Esophagus muscularis mucosa (tissue), 4 donors: Measurements from ENCODE around the gene ADAM10. TPM values are rescaled to one million over a fixed set of nuclear protein-coding genes. Genes with fewer than 3 reads are reported as not detected.

Source experiments
- DNase-seq: peaks from one replicate; pipeline ENCODE4 v3.0.0-alpha.2; 2017; ENCODE audit errors: extremely low spot score
- H3K27ac ChIP-seq, 4 donors: fragments of 200-600 bp; sonication (generic); replicated peaks in 1 of 4; 1 replicate in 3 of 4; 2 replicates in 1 of 4; pipeline ENCODE4 v1.5.1; 2016 to 2019; ENCODE audit warnings: mild to moderate bottlenecking in 1 of 4
- H3K27me3 ChIP-seq, 4 donors: fragments of 200-600 bp; sonication (generic); one replicate each; pipeline versions ENCODE4 v1.5.1 to v1.6.0; 2016 to 2019
- H3K36me3 ChIP-seq, 4 donors: fragments of 200-600 bp; sonication (generic); one replicate each; pipeline ENCODE4 v1.5.1; 2016 to 2019
- H3K4me1 ChIP-seq, 4 donors: fragments of 200-600 bp; sonication (generic); one replicate each; pipeline ENCODE4 v1.5.1; 2016 to 2019
- H3K4me3 ChIP-seq, 4 donors: fragments of 200-600 bp; sonication (generic); 1 replicate in 2 of 4; 2 replicates in 2 of 4; pipeline ENCODE4 v1.5.1; 2016 to 2019; ENCODE audit warnings: mild to moderate bottlenecking in 4 of 4, moderate library complexity in 1 of 4
- H3K9me3 ChIP-seq, 4 donors: fragments of 200-600 bp; sonication (generic); 1 replicate in 3 of 4; 2 replicates in 1 of 4; pipeline ENCODE4 v1.5.1; 2016 to 2019
- EP300 ChIP-seq: sonication (generic); formaldehyde crosslinking; IDR thresholded peaks from one replicate; pipeline ENCODE4 v1.6.1; 2017; ENCODE audit warnings: antibody characterized with exemption
- POLR2A ChIP-seq: fragments of 450-650 bp; IDR thresholded peaks from one replicate; pipeline ENCODE4 v1.6.1; 2017; ENCODE audit warnings: antibody characterized with exemption, moderate library complexity, mild to moderate bottlenecking, low read depth
- POLR2AphosphoS5 ChIP-seq, 2 donors: sonication (generic); formaldehyde crosslinking; IDR thresholded peaks; one replicate each; pipeline ENCODE4 v1.6.1; 2017; ENCODE audit warnings: antibody characterized with exemption in 2 of 2
- WGBS: methylation state at CpG from one replicate; pipeline ENCODE4 v1.1.5; 2018; 5-methylcytosine and 5-hydroxymethylcytosine counted together
- intact Hi-C: fragments of 100-400 bp; cut with DNase I; formaldehyde crosslinking; loops from one replicate; pipeline ENCODE4 v1.15.1; 2023
- total RNA-seq, 4 donors: library from RNA; depleted of rRNA; stranded (reverse); fragments of >200 nt; gene quantifications; one replicate each; pipeline versions ENCODE4 v1.1.0 to v1.2.1, GENCODE V29; 2016
- TF ChIP-seq, protein P1 (sequence below), 3 experiments: fragments of 200-600 bp in 2 of 3; fragments of 450-650 bp in 1 of 3; sonication (generic) in 2 of 3; IDR thresholded peaks; one replicate each; pipeline ENCODE4 v1.5.1; 2017 to 2019; ENCODE audit warnings: antibody characterized with exemption in 3 of 3, mild to moderate bottlenecking in 2 of 3, moderate library complexity in 1 of 3

The ADAM10 gene, protein sequence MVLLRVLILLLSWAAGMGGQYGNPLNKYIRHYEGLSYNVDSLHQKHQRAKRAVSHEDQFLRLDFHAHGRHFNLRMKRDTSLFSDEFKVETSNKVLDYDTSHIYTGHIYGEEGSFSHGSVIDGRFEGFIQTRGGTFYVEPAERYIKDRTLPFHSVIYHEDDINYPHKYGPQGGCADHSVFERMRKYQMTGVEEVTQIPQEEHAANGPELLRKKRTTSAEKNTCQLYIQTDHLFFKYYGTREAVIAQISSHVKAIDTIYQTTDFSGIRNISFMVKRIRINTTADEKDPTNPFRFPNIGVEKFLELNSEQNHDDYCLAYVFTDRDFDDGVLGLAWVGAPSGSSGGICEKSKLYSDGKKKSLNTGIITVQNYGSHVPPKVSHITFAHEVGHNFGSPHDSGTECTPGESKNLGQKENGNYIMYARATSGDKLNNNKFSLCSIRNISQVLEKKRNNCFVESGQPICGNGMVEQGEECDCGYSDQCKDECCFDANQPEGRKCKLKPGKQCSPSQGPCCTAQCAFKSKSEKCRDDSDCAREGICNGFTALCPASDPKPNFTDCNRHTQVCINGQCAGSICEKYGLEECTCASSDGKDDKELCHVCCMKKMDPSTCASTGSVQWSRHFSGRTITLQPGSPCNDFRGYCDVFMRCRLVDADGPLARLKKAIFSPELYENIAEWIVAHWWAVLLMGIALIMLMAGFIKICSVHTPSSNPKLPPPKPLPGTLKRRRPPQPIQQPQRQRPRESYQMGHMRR
- total RNA-seq: 10 to 100 TPM; 43.8 to 58.8 (median 48.5) TPM

DNA sequence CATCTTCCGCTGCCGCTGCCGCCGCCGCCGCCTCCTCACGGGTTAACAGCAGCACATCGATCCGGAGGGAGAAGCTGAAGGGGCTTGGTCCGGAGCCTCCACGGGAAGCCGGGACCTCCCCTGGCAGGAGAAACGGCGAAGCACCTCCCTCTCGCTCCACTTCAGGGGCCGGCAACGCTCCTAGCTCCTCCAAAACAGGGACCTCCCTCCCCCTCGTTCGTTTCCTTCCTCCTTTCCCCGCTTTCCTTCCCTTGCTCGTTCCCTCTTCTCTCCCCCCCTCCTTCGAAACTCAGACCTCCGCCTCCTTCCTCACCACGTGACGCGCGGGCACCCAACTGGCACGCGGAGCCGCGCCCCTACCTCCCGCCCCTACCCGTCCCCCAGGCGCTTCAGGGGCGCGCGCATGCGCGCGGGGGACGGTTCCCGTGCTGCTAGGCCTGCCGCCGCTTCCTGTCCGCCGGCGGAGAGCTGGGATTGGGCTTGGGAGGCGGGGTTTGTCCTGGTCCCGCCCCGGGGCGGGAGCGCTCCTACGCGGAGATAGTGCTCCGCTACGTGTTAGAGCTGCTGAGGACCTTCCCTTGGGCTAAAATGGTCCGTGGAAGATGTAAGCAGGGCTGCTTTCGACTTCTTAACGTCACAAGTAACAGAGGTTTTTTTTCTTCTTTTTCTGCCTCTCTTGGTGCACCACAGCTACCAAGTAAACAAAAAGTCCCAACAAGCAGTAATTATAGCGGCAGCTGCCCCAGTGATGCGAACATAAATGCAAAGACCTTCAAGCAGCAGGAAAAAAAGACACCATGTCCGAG is at the start of gene ADAM10:
TSS of gene ADAM10 (minus strand) at position 176 of the 806 bp plus-strand sequence. CDS start at position 3, 173 bp downstream.
- 1% methylated on average over 39 of the region's 62 CpGs for WGBS
- TF ChIP-seq POLR2AphosphoS5 (IDR thresholded peaks at IDR 0.05) (peak; percentile 82 to 94), POLR2A (peak; percentile 75), EP300 (no peak)
- Histone ChIP-seq H3K4me1 (peaks cover 25 to 39% (median 35%) of the 10 kb centered on the region in 4 donors), H3K27ac (peak within 1 kb of the TSS; percentile 98 to 99 (median 98)), H3K27me3 (no peaks in the 10 kb centered on the region), H3K36me3 (no peaks in the 10 kb centered on the region), H3K9me3 (no peaks in the 10 kb centered on the region), H3K4me3 (peak within 1 kb of the TSS; percentile 88 to 96 (median 92))
- intact Hi-C loops: loop anchor here (1.0 kb wide), 1 partner anchor 22 kb away; the partner anchor contains the start of gene MINDY2
- DNase-seq: peak; percentile 99

DNA sequence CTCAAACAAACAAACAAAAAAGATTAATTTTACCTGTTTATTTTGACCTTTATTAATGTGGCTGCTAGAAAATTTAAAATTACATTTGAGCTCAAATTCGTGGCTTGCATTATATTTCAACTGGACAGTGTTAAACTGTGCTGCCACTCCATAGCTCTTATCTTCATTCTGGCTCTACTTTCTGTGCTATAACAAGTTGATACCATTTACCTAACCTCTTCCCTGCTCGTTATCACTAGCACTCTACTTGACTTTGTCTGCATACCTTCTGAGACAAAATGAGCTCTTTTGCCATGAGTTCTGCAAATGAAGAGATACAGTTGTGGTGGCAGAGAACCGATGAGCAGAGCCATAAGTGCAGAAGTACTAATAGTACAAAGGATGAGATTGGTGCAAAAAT is 48.0 kb upstream of the ADAM10 start:
- no peak for DNase-seq
- no peaks in the 10 kb centered on the region for H3K9me3 ChIP-seq
- TF ChIP-seq POLR2A (no peak), EP300 (no peak), POLR2AphosphoS5 (IDR thresholded peaks at IDR 0.05) (no peak)
- TF ChIP-seq, protein P1, sequence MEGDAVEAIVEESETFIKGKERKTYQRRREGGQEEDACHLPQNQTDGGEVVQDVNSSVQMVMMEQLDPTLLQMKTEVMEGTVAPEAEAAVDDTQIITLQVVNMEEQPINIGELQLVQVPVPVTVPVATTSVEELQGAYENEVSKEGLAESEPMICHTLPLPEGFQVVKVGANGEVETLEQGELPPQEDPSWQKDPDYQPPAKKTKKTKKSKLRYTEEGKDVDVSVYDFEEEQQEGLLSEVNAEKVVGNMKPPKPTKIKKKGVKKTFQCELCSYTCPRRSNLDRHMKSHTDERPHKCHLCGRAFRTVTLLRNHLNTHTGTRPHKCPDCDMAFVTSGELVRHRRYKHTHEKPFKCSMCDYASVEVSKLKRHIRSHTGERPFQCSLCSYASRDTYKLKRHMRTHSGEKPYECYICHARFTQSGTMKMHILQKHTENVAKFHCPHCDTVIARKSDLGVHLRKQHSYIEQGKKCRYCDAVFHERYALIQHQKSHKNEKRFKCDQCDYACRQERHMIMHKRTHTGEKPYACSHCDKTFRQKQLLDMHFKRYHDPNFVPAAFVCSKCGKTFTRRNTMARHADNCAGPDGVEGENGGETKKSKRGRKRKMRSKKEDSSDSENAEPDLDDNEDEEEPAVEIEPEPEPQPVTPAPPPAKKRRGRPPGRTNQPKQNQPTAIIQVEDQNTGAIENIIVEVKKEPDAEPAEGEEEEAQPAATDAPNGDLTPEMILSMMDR (IDR thresholded peaks at IDR 0.05): no peak
- H3K4me3 ChIP-seq: no peak overlapping the region
- H3K4me1 ChIP-seq: peaks cover 5 to 10% (median 7%) of the 10 kb centered on the region in 4 donors
- H3K36me3 ChIP-seq: peaks cover 0 to 4% (median under 1%) of the 10 kb centered on the region in 4 donors
- no peaks in the 10 kb centered on the region for H3K27me3 ChIP-seq
- no peak overlapping the region for H3K27ac ChIP-seq
- intact Hi-C loops: no loop called here
- WGBS: 63% methylated on average over 3 of the region's 3 CpGs

DNA sequence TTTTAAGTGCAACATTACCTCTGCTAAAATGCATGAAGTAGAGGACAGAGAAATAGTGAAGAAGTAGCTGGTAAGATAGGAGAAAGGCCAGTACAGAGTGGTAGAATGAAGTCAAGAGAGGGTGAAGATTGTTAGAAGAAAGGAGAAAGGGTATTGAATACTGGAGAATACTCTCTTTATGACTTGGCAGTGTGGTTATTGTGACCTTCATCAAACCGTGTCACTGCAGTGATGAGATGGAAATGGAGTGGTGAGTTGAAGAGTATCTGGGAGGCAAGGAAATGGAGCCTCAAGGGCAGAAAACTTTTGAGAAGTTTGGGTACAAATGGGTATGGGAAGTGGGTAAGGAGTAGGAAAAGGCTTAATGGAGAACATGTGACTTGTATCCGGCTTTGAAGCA is 46.3 kb upstream of the ADAM10 start:
- H3K4me3 ChIP-seq: no peak overlapping the region
- no peak for DNase-seq
- 76% methylated on average over 2 of the region's 2 CpGs for WGBS

DNA sequence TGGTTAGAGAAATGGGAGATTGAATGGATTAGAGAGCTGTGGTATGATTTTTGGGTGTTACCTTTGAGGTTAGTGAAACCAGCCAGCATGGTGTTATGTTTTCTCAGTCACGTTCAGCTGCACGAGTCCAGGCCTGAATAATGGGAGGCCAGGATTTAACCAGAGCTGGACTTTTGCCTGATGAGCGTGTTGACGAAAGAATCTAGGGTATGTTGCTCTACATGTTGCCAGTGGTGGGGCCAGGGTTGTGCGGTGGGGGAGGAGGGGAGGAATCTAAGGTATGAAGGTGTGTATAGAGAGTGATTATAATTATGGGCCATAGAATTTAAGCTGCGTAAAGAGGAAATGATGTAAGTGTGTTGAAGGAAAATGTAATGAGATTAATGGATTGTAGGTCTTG is 44.4 kb upstream of the ADAM10 start:
- Histone ChIP-seq H3K4me3 (no peak overlapping the region), H3K9me3 (no peaks in the 10 kb centered on the region), H3K27ac (no peak overlapping the region), H3K36me3 (peaks cover 0 to 16% (median 7%) of the 10 kb centered on the region in 4 donors), H3K27me3 (no peaks in the 10 kb centered on the region), H3K4me1 (peaks cover 5 to 10% (median 7%) of the 10 kb centered on the region in 4 donors)
- no peak for DNase-seq
- intact Hi-C loops: no loop called here
- TF ChIP-seq EP300: no peak
- no peak for TF ChIP-seq POLR2AphosphoS5 (IDR thresholded peaks at IDR 0.05)
- TF ChIP-seq, protein P1 (IDR thresholded peaks at IDR 0.05): no peak
- TF ChIP-seq POLR2A: no peak
- 83% methylated on average over 6 of the region's 6 CpGs for WGBS

More for the DNA sequence above, 46.3 kb upstream of the ADAM10 start:
- Histone ChIP-seq H3K9me3 (no peaks in the 10 kb centered on the region), H3K36me3 (peaks cover 0 to 7% (median 2%) of the 10 kb centered on the region in 4 donors), H3K27me3 (no peaks in the 10 kb centered on the region), H3K27ac (no peak overlapping the region), H3K4me1 (peaks cover 5 to 10% (median 7%) of the 10 kb centered on the region in 4 donors)
- intact Hi-C loops: no loop called here
- TF ChIP-seq EP300 (no peak), POLR2AphosphoS5 (IDR thresholded peaks at IDR 0.05) (no peak), POLR2A (no peak)
- TF ChIP-seq, protein P1 (IDR thresholded peaks at IDR 0.05): no peak
